Fibroblast of the aortic adventitia (primary cell): ENCODE data around the gene GRK1. TPM values are rescaled to one million over a fixed set of nuclear protein-coding genes. Genes with fewer than 3 reads are reported as not detected.

ENCODE experiments used
- DNase-seq: peaks from one replicate; pipeline ENCODE4 v3.0.0-alpha.2; 2010; ENCODE audit warnings: low read depth
- H3K4me3 ChIP-seq: 2 replicates; pipeline ENCODE4 v1.5.1; 2011; ENCODE audit warnings: low read depth, mild to moderate bottlenecking, control low read depth, low read length, moderate library complexity
- CTCF ChIP-seq: IDR thresholded peaks from 2 replicates; pipeline ENCODE4 v1.5.1; 2011; ENCODE audit warnings: mild to moderate bottlenecking, low read length, control low read depth, inconsistent platforms; ENCODE audit not compliant: insufficient read depth
- total RNA-seq: library from RNA; depleted of rRNA; stranded (reverse); fragments of >200 nt; gene quantifications from 2 replicates; pipeline ENCODE4 v1.2.3, GENCODE V29; 2012; ENCODE audit warnings: low replicate concordance

Gene GRK1
- total RNA-seq, 1 donor = not detected

GRCh38 chr13:113786262-113786841 is 119.3 kb downstream of the GRK1 start:
- TF ChIP-seq CTCF = no peak
- no peak overlapping the region for H3K4me3 ChIP-seq

More at GRCh38 chr13:113786262-113786841, 119.3 kb downstream of the GRK1 start:
- peak; percentile 36 for DNase-seq

Other genes with a start within 250 kb of the GRK1 start
- gene ADPRHL1, start 213.7 kb upstream of the GRK1 start, total RNA-seq = 2.4 and 2.8 TPM in 2 replicates
- 8.3 and 9.8 TPM in 2 replicates for gene DCUN1D2, start 176.5 kb upstream of the GRK1 start, total RNA-seq
- gene TFDP1, start 82.5 kb upstream of the GRK1 start, total RNA-seq = 45.6 and 102 TPM in 2 replicates
- not detected in 2 replicates for gene ATP4B, start 9.0 kb upstream of the GRK1 start, total RNA-seq
- gene TMEM255B, start 92.0 kb downstream of the GRK1 start, total RNA-seq = not detected in 2 replicates
- gene GAS6, start 196.9 kb downstream of the GRK1 start, total RNA-seq = 33.3 and 45.1 TPM in 2 replicates